Endothelial cell (in vitro differentiated cells): Measurements from ENCODE around the gene DLGAP1. TPM values are rescaled to one million over a fixed set of nuclear protein-coding genes. Genes with fewer than 3 reads are reported as not detected.

Experiments used
- DNase-seq: peaks from one replicate; pipeline ENCODE4 v3.0.0; 2021; ENCODE audit warnings: low spot score
- H3K27ac Mint-ChIP-seq: one replicate; pipeline ENCODE4 v1.8.0; 2021; ENCODE audit warnings: mixed read lengths, inconsistent platforms; ENCODE audit not compliant: unreplicated experiment
- H3K27me3 Mint-ChIP-seq: one replicate; pipeline ENCODE4 v1.8.0; 2021; ENCODE audit warnings: mild to moderate bottlenecking, moderate library complexity, mixed read lengths, inconsistent platforms; ENCODE audit not compliant: unreplicated experiment
- H3K36me3 Mint-ChIP-seq: one replicate; pipeline ENCODE4 v1.8.0; 2021; ENCODE audit warnings: mild to moderate bottlenecking, low read depth, mixed read lengths, inconsistent platforms; ENCODE audit not compliant: unreplicated experiment
- H3K4me1 Mint-ChIP-seq: one replicate; pipeline ENCODE4 v1.8.0; 2021; ENCODE audit warnings: mild to moderate bottlenecking, mixed read lengths, inconsistent platforms; ENCODE audit not compliant: unreplicated experiment
- H3K4me3 Mint-ChIP-seq: one replicate; pipeline ENCODE4 v1.8.0; 2021; ENCODE audit warnings: mild to moderate bottlenecking, mixed read lengths, inconsistent platforms; ENCODE audit not compliant: unreplicated experiment
- H3K9me3 Mint-ChIP-seq: one replicate; pipeline ENCODE4 v1.8.0; 2021; ENCODE audit warnings: mixed read lengths, inconsistent platforms; ENCODE audit not compliant: unreplicated experiment
- CTCF ChIP-seq: fragments of 200-600 bp; sonication (generic); IDR thresholded peaks from one replicate; pipeline ENCODE4 v1.5.0; 2021; ENCODE audit warnings: antibody characterized with exemption; ENCODE audit not compliant: unreplicated experiment
- total RNA-seq: library from RNA; stranded (reverse); fragmentation: NEBNext Ultra II Directional; extraction: Animal tissue kit (Norgen Biotek cat#: 25700); gene quantifications from one replicate; pipeline ENCODE4 v1.2.1, GENCODE V29; 2021; ENCODE audit not compliant: unreplicated experiment

The DLGAP1 gene
- total RNA-seq, 1 donor from 2014 or later, result 1.8 TPM

GRCh38 chr18:3530807-3531206, 924.3 kb downstream of the DLGAP1 start:
- TF ChIP-seq CTCF, result no peak
- DNase-seq, result no peak
- H3K9me3 Mint-ChIP-seq, result no peaks in the 10 kb centered on the region
- peaks cover 6% of the 10 kb centered on the region for H3K27me3 Mint-ChIP-seq
- H3K27ac Mint-ChIP-seq, result no peak overlapping the region
- no peak overlapping the region for H3K4me3 Mint-ChIP-seq
- peaks cover 4% of the 10 kb centered on the region for H3K4me1 Mint-ChIP-seq
- H3K36me3 Mint-ChIP-seq, result peaks cover 3% of the 10 kb centered on the region

DNA sequence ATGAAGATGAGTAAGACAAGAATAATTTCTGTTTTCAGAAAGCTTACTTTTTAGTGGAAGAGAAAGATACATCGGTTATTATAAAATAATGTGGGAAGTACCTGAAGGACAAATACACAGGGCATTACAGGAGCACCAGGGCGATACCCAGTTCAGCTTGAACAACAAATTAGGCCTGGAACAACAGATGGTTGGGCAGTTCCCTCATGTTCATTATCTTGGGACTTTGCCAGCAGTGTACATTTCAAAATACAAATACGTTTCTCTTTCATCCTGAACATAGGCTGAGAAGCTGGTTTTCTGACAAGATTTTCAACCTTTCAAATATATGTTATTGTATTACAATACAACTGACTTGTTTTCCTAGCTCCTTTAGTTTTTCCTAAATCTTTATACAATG, 925.5 kb downstream of the DLGAP1 start:
- TF ChIP-seq CTCF, result no peak
- H3K27ac Mint-ChIP-seq, result no peak overlapping the region
- H3K36me3 Mint-ChIP-seq, result peaks cover 3% of the 10 kb centered on the region
- peaks cover 3% of the 10 kb centered on the region for H3K27me3 Mint-ChIP-seq
- DNase-seq, result no peak
- H3K4me3 Mint-ChIP-seq, result no peak overlapping the region
- H3K4me1 Mint-ChIP-seq, result peaks cover 6% of the 10 kb centered on the region
- no peaks in the 10 kb centered on the region for H3K9me3 Mint-ChIP-seq

- Mint-ChIP-seq H3K27ac (no peak overlapping the region), H3K9me3 (no peaks in the 10 kb centered on the region), H3K4me1 (peaks cover 6% of the 10 kb centered on the region), H3K36me3 (peaks cover 3% of the 10 kb centered on the region), H3K4me3 (no peak overlapping the region), H3K27me3 (peaks cover 3% of the 10 kb centered on the region)
- TF ChIP-seq CTCF, result no peak
- no peak for DNase-seq
Measured at GRCh38 chr18:3529077-3529476, 926.0 kb downstream of the DLGAP1 start.

GRCh38 chr18:3528231-3528630, 926.9 kb downstream of the DLGAP1 start:
- DNase-seq, result no peak
- no peak overlapping the region for H3K4me3 Mint-ChIP-seq
- H3K36me3 Mint-ChIP-seq, result no peaks in the 10 kb centered on the region
- peaks cover 6% of the 10 kb centered on the region for H3K4me1 Mint-ChIP-seq
- H3K9me3 Mint-ChIP-seq, result no peaks in the 10 kb centered on the region
- no peak overlapping the region for H3K27ac Mint-ChIP-seq
- TF ChIP-seq CTCF, result no peak
- H3K27me3 Mint-ChIP-seq, result peaks cover 3% of the 10 kb centered on the region

- Mint-ChIP-seq H3K27ac (peak overlapping the region; percentile 37), H3K9me3 (no peaks in the 10 kb centered on the region), H3K27me3 (peaks cover 3% of the 10 kb centered on the region), H3K4me1 (peaks cover 6% of the 10 kb centered on the region), H3K4me3 (no peak overlapping the region), H3K36me3 (no peaks in the 10 kb centered on the region)
- DNase-seq, result no peak
- no peak for TF ChIP-seq CTCF
Measured at GRCh38 chr18:3526421-3527354, 928.4 kb downstream of the DLGAP1 start.
